Measurements from ENCODE around the gene CIROP. TPM values are rescaled to one million over a fixed set of nuclear protein-coding genes. Genes with fewer than 3 reads are reported as not detected.

Gene CIROP
- total RNA-seq, 1 experiment from 2014 or later: not detected

DNA sequence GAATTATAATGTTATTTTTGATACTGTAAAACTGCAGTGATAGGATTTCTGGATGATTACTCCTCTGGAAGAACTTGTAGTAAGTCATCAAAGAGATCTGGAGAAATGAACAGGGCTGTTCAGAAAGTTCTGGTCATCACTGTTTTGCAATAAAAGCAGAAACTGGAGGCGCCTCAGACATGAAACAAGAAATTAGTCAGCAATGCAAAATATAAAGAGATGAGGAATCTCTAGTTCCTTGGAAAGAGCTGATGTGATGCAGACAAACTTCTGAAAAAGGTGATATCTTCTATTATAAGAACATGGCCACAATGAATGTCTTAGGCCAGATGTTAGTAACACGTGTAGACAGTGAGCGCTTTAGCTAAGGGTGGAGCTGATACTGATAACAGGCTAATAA, 19.3 kb downstream of the CIROP start:
- no peak overlapping the region for H2BK12ac ChIP-seq (ENCODE audit: insufficient read length, low read depth, low read length)
- TF ChIP-seq, protein P1, sequence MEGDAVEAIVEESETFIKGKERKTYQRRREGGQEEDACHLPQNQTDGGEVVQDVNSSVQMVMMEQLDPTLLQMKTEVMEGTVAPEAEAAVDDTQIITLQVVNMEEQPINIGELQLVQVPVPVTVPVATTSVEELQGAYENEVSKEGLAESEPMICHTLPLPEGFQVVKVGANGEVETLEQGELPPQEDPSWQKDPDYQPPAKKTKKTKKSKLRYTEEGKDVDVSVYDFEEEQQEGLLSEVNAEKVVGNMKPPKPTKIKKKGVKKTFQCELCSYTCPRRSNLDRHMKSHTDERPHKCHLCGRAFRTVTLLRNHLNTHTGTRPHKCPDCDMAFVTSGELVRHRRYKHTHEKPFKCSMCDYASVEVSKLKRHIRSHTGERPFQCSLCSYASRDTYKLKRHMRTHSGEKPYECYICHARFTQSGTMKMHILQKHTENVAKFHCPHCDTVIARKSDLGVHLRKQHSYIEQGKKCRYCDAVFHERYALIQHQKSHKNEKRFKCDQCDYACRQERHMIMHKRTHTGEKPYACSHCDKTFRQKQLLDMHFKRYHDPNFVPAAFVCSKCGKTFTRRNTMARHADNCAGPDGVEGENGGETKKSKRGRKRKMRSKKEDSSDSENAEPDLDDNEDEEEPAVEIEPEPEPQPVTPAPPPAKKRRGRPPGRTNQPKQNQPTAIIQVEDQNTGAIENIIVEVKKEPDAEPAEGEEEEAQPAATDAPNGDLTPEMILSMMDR (conservative IDR thresholded peaks at IDR 0.05): no peak
- no peak overlapping the region for H2BK15ac ChIP-seq (ENCODE audit: low read depth, low read length)
- no peak overlapping the region for H3K9ac ChIP-seq (ENCODE audit: extremely low read depth, insufficient read length, low read length)
- no peak overlapping the region for H4K91ac ChIP-seq (ENCODE audit: insufficient read length, low read depth, low read length)
- H3K56ac ChIP-seq (ENCODE audit: insufficient read length, low read depth, low read length): no peak overlapping the region
- H3K4me2 ChIP-seq (ENCODE audit: insufficient read depth, insufficient read length, low read length): no peak overlapping the region
- Mint-ChIP-seq H3K27me3 (ENCODE audit: low read depth) (no peaks in the 10 kb centered on the region), H3K9me3 (no peaks in the 10 kb centered on the region; a peak in 1 of 5 replicates), H3K4me1 (no peaks in the 10 kb centered on the region), H3K27ac (peak overlapping the region in 1 of 3 experiments; percentile 46; a peak in 1 of 7 replicates), H3K36me3 (ENCODE audit: insufficient read depth in 1 of 3, low read depth in 3 of 3) (peaks cover 49 to 93% (median 87%) of the 10 kb centered on the region in 3 experiments; a peak in 6 of 7 replicates), H3K4me3 (no peak overlapping the region)
- no peak for DNase-seq
- no peaks in the 10 kb centered on the region for H3K79me2 ChIP-seq (ENCODE audit: insufficient read depth, low read length)
- no peak overlapping the region for H3K14ac ChIP-seq (ENCODE audit: insufficient read depth, low read length)
- H2BK20ac ChIP-seq (ENCODE audit: low read depth, low read length, poor library complexity, severe bottlenecking): no peak overlapping the region
- no peaks in the 10 kb centered on the region for H3K9me3 ChIP-seq (ENCODE audit: control insufficient read depth, low read depth, low read length)
- no peaks in the 10 kb centered on the region for H3K27me3 ChIP-seq (ENCODE audit: insufficient read depth, low read length)
- H2BK120ac ChIP-seq (ENCODE audit: low read depth, low read length, poor library complexity, severe bottlenecking): no peak overlapping the region
- no peak overlapping the region for H4K8ac ChIP-seq (replicated peaks; ENCODE audit: insufficient read length, low read depth, low read length)
- no peaks in the 10 kb centered on the region for H3K79me1 ChIP-seq (ENCODE audit: insufficient read depth, low read depth, low read length, poor library complexity, severe bottlenecking)
- H3K4me1 ChIP-seq (ENCODE audit: insufficient read depth, low read length): no peaks in the 10 kb centered on the region
- H3T11ph ChIP-seq (ENCODE audit: low read length): no peak overlapping the region
- no peak overlapping the region for H2AK5ac ChIP-seq (ENCODE audit: insufficient read length, low read length)
- H3K4ac ChIP-seq (ENCODE audit: low read depth, low read length): no peak overlapping the region
- H3K23ac ChIP-seq (ENCODE audit: insufficient read length, low read depth, low read length): no peak overlapping the region
- no peaks in the 10 kb centered on the region for H4K20me1 ChIP-seq (ENCODE audit: control insufficient read depth, insufficient read depth, insufficient read length)
- no peak overlapping the region for H3K27ac ChIP-seq (ENCODE audit: insufficient read length, low read depth, low read length)
- no CpG with 5 or more reads among the region's 3 CpGs for WGBS (ENCODE audit: extremely low coverage, insufficient read length, low lambda C conversion rate)
- no peak overlapping the region for H2AFZ ChIP-seq (ENCODE audit: low read length)
- no peak overlapping the region for H4K5ac ChIP-seq (ENCODE audit: insufficient read length, low read depth, low read length)
- no peak overlapping the region for H3K18ac ChIP-seq (ENCODE audit: insufficient read length, low read depth, low read length)
- no peak overlapping the region for H2BK5ac ChIP-seq (ENCODE audit: insufficient read length, low read length)
- no peaks in the 10 kb centered on the region for H3K23me2 ChIP-seq (ENCODE audit: insufficient read length, low read depth, low read length, poor library complexity, severe bottlenecking)

All from H9 (cell line).